Body of pancreas (tissue), 4 donors: Measurements from ENCODE around the gene NTSR2. TPM values are rescaled to one million over a fixed set of nuclear protein-coding genes. Genes with fewer than 3 reads are reported as not detected.
A peak's percentile ranks its signal among the peaks of the same experiment; 100 is the strongest.

Experiments
- ATAC-seq: fragments of 150-250 bp; one replicate; pipeline ENCODE4 v1.9.1; 2016
- DNase-seq, 4 donors: peaks; one replicate each; pipeline ENCODE4 v3.0.0-alpha.2; 2019
- H3K27ac ChIP-seq, 4 donors: fragments of 200-600 bp; sonication (generic); 1 replicate in 3 of 4; 2 replicates in 1 of 4; pipeline versions ENCODE4 v1.5.1 to v1.6.1; 2016 to 2019; ENCODE audit warnings: mild to moderate bottlenecking in 1 of 4, mixed read lengths in 1 of 4, moderate library complexity in 1 of 4
- H3K27me3 ChIP-seq, 2 donors: fragments of 200-600 bp; sonication (generic); one replicate each; pipeline ENCODE4 v1.6.0; 2016; ENCODE audit warnings: mild to moderate bottlenecking in 1 of 2
- H3K36me3 ChIP-seq, 2 donors: fragments of 200-600 bp; sonication (generic); replicated peaks in 1 of 2; 2 replicates each; pipeline ENCODE4 v1.5.1; 2016; ENCODE audit warnings: low read depth in 2 of 2; ENCODE audit not compliant: insufficient read depth in 1 of 2
- H3K4me1 ChIP-seq: fragments of 200-600 bp; sonication (generic); one replicate; pipeline ENCODE4 v1.6.0; 2016
- H3K4me3 ChIP-seq, 2 donors: fragments of 200-600 bp; sonication (generic); 1 replicate in 1 of 2; 2 replicates in 1 of 2; pipeline ENCODE4 v1.5.1; 2016 to 2019
- H3K9me3 ChIP-seq, 3 donors: fragments of 200-600 bp; sonication (generic); 1 replicate in 2 of 3; 2 replicates in 1 of 3; pipeline ENCODE4 v1.5.1; 2016
- POLR2A ChIP-seq, 3 donors: fragments of 450-650 bp; IDR thresholded peaks; one replicate each; pipeline ENCODE4 v1.6.1; 2016; ENCODE audit warnings: antibody characterized with exemption in 3 of 3, mild to moderate bottlenecking in 2 of 3
- WGBS, 2 donors: methylation state at CpG; one replicate each; pipeline ENCODE4 v1.1.5; 2017; 5-methylcytosine and 5-hydroxymethylcytosine counted together
- intact Hi-C: fragments of 100-400 bp; cut with DNase I; formaldehyde crosslinking; loops from one replicate; pipeline ENCODE4 v1.15.1; 2023
- total RNA-seq, 2 donors: library from RNA; depleted of rRNA; stranded (reverse); fragments of >200 nt; gene quantifications; one replicate each; pipeline ENCODE4 v1.1.0, GENCODE V29; 2016
- TF ChIP-seq, protein P1 (sequence below), 7 experiments: fragments of 450-650 bp in 4 of 7; fragments of 200-600 bp in 3 of 7; sonication (generic) in 3 of 7; IDR thresholded peaks; one replicate each; pipeline ENCODE4 v1.5.1; 2016 to 2019; ENCODE audit warnings: antibody characterized with exemption in 7 of 7

Gene NTSR2
- total RNA-seq, 2 donors from 2014 or later, result not detected

GRCh38 chr2:11716689-11717321 is 46.8 kb upstream of the NTSR2 start:
- no peak for TF ChIP-seq POLR2A (IDR thresholded peaks at IDR 0.05)
- TF ChIP-seq, protein P1, sequence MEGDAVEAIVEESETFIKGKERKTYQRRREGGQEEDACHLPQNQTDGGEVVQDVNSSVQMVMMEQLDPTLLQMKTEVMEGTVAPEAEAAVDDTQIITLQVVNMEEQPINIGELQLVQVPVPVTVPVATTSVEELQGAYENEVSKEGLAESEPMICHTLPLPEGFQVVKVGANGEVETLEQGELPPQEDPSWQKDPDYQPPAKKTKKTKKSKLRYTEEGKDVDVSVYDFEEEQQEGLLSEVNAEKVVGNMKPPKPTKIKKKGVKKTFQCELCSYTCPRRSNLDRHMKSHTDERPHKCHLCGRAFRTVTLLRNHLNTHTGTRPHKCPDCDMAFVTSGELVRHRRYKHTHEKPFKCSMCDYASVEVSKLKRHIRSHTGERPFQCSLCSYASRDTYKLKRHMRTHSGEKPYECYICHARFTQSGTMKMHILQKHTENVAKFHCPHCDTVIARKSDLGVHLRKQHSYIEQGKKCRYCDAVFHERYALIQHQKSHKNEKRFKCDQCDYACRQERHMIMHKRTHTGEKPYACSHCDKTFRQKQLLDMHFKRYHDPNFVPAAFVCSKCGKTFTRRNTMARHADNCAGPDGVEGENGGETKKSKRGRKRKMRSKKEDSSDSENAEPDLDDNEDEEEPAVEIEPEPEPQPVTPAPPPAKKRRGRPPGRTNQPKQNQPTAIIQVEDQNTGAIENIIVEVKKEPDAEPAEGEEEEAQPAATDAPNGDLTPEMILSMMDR (IDR thresholded peaks at IDR 0.05), result no peak
- intact Hi-C loops, result no loop called here
- WGBS, 2 donors, result 74 to 79% methylated on average over 8 of the region's 8 CpGs
- ATAC-seq (peak; percentile 78), DNase-seq (peak in 1 of 4 donors; percentile 22)
- H3K4me1 ChIP-seq, result peaks cover 19% of the 10 kb centered on the region
- H3K4me3 ChIP-seq, result no peak overlapping the region
- H3K9me3 ChIP-seq, result no peaks in the 10 kb centered on the region
- H3K36me3 ChIP-seq, result no peaks in the 10 kb centered on the region
- H3K27ac ChIP-seq, result no peak overlapping the region
- H3K27me3 ChIP-seq, result no peaks in the 10 kb centered on the region

GRCh38 chr2:11715987-11716652 is 46.1 kb upstream of the NTSR2 start:
- Histone ChIP-seq H3K27me3 (no peaks in the 10 kb centered on the region), H3K36me3 (no peaks in the 10 kb centered on the region), H3K27ac (no peak overlapping the region), H3K9me3 (no peaks in the 10 kb centered on the region), H3K4me3 (no peak overlapping the region), H3K4me1 (peaks cover 25% of the 10 kb centered on the region)
- WGBS, 2 donors, result 80 to 91% methylated on average over 12 of the region's 12 CpGs
- no peak for DNase-seq
- TF ChIP-seq POLR2A (IDR thresholded peaks at IDR 0.05), result no peak
- TF ChIP-seq, protein P1 (IDR thresholded peaks at IDR 0.05), result no peak
- intact Hi-C loops, result no loop called here
- no peak for ATAC-seq

- no peaks in the 10 kb centered on the region for H3K36me3 ChIP-seq
- DNase-seq (no peak), ATAC-seq (no peak)
- H3K4me3 ChIP-seq, result no peak overlapping the region
- H3K27ac ChIP-seq, result no peak overlapping the region
- peaks cover 38% of the 10 kb centered on the region for H3K4me1 ChIP-seq
- intact Hi-C loops, result no loop called here
- no peaks in the 10 kb centered on the region for H3K9me3 ChIP-seq
- TF ChIP-seq POLR2A (IDR thresholded peaks at IDR 0.05), result no peak
- TF ChIP-seq, protein P1 (IDR thresholded peaks at IDR 0.05), result no peak
- no peaks in the 10 kb centered on the region for H3K27me3 ChIP-seq
- 89 to 95% methylated on average over 7 of the region's 7 CpGs for WGBS, 2 donors
Measured at GRCh38 chr2:11713815-11714214, 43.8 kb upstream of the NTSR2 start.

DNA sequence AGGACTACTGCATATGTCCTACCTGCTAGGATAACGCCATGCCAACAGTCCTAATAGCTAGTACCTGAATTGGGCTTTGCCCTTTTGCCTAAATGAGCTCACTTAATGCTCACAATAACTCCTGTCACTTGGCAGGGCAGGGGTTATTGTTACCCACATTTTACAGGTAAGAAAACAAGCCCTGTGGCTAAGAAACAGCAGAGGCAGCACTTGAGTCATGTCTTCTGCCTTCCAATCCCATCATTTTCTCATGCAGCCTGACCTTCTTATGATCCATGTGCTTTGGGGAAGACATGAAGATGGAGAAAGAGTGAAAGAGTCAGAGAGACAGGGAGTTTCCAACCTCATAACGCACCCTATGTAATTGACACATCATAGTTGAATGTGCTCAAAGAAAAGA is 42.9 kb upstream of the NTSR2 start:
- intact Hi-C loops, result no loop called here
- Histone ChIP-seq H3K4me1 (peaks cover 37% of the 10 kb centered on the region), H3K36me3 (no peaks in the 10 kb centered on the region), H3K9me3 (no peaks in the 10 kb centered on the region), H3K27ac (no peak overlapping the region), H3K4me3 (no peak overlapping the region), H3K27me3 (no peaks in the 10 kb centered on the region)
- TF ChIP-seq POLR2A (IDR thresholded peaks at IDR 0.05), result no peak
- TF ChIP-seq, protein P1 (IDR thresholded peaks at IDR 0.05), result no peak
- no peak for DNase-seq
- ATAC-seq, result no peak
- 93 to 100% methylated on average over 2 of the region's 2 CpGs for WGBS, 2 donors

GRCh38 chr2:11711751-11712150 is 41.8 kb upstream of the NTSR2 start:
- Histone ChIP-seq H3K4me3 (no peak overlapping the region), H3K4me1 (peaks cover 26% of the 10 kb centered on the region), H3K27ac (no peak overlapping the region), H3K27me3 (no peaks in the 10 kb centered on the region), H3K36me3 (no peaks in the 10 kb centered on the region), H3K9me3 (no peaks in the 10 kb centered on the region)
- TF ChIP-seq, protein P1 (IDR thresholded peaks at IDR 0.05), result no peak
- TF ChIP-seq POLR2A (IDR thresholded peaks at IDR 0.05), result no peak
- DNase-seq (no peak), ATAC-seq (no peak)
- WGBS, 2 donors, result 79 to 82% methylated on average over 8 of the region's 8 CpGs
- intact Hi-C loops, result no loop called here
